GM23248 (cell line): ENCODE data around the gene KASH5.

Experiments used
- EZH2 ChIP-seq: fragments of 200-600 bp; sonication (generic); IDR thresholded peaks from 2 replicates; pipeline ENCODE4 v1.6.1; 2018; ENCODE audit warnings: antibody characterized with exemption, mild to moderate bottlenecking; ENCODE audit not compliant: insufficient read depth, poor library complexity, severe bottlenecking
- EZH2phosphoT487 ChIP-seq: fragments of 200-600 bp; sonication (generic); IDR thresholded peaks from 2 replicates; pipeline ENCODE4 v1.6.1; 2018; ENCODE audit warnings: antibody characterized with exemption, moderate library complexity, mild to moderate bottlenecking, low read depth; ENCODE audit not compliant: insufficient read depth

GRCh38 chr19:49340865-49341718 is 47.0 kb upstream of the KASH5 start:
- TF ChIP-seq EZH2 (no peak), EZH2phosphoT487 (no peak)
